Measurements from ENCODE around the gene PBX1. TPM values are rescaled to one million over a fixed set of nuclear protein-coding genes. Genes with fewer than 3 reads are reported as not detected.

Gene PBX1
- total RNA-seq, 2 donors from 2014 or later = 55.4 to 56.2 TPM

GRCh38 chr1:164772635-164773034 lies 213.7 kb downstream of the PBX1 start:
- peak; percentile 59 for ATAC-seq

GRCh38 chr1:164773102-164773501 lies 214.1 kb downstream of the PBX1 start:
- no peak for ATAC-seq
- no peak for DNase-seq
- intact Hi-C loops (cut with DNase I, micrococcal nuclease) = no loop called here

More at GRCh38 chr1:164772635-164773034, 213.7 kb downstream of the PBX1 start:
- peak; percentile 41 to 67 for DNase-seq
- intact Hi-C loops (cut with DNase I, micrococcal nuclease) = no loop called here

GRCh38 chr1:164774413-164774812 lies 215.4 kb downstream of the PBX1 start:
- ATAC-seq = no peak
- intact Hi-C loops (cut with DNase I, micrococcal nuclease) = no loop called here
- no peak for DNase-seq

- intact Hi-C loops (cut with DNase I, micrococcal nuclease) = no loop called here
- DNase-seq = peak in 1 of 2 donors; percentile 29
- peak; percentile 83 for ATAC-seq
Measured at GRCh38 chr1:164774819-164775654, 216.1 kb downstream of the PBX1 start.

GRCh38 chr1:164777518-164777917 lies 218.5 kb downstream of the PBX1 start:
- no peak for DNase-seq
- no peak for ATAC-seq
- intact Hi-C loops (cut with DNase I, micrococcal nuclease) = no loop called here

GRCh38 chr1:164779376-164779775 lies 220.4 kb downstream of the PBX1 start:
- ATAC-seq (no peak), DNase-seq (no peak)
- intact Hi-C loops (cut with DNase I, micrococcal nuclease) = no loop called here

GRCh38 chr1:164780111-164780812 lies 221.3 kb downstream of the PBX1 start:
- no peak for ATAC-seq
- no peak for DNase-seq
- intact Hi-C loops (cut with DNase I, micrococcal nuclease) = loop anchor here in 1 of 2 donors (10.0 kb wide), 1 partner anchor 215 kb away; no protein-coding TSS in a partner anchor

- DNase-seq (no peak), ATAC-seq (no peak)
- intact Hi-C loops (cut with DNase I, micrococcal nuclease) = loop anchor here in 1 of 2 donors (10.0 kb wide), 1 partner anchor 216 kb away; no protein-coding TSS in a partner anchor
Measured at GRCh38 chr1:164780863-164781262, 221.9 kb downstream of the PBX1 start.

GRCh38 chr1:164781972-164782371 lies 223.0 kb downstream of the PBX1 start:
- DNase-seq (no peak), ATAC-seq (no peak)
- intact Hi-C loops (cut with DNase I, micrococcal nuclease) = loop anchor here in 1 of 2 donors (10.0 kb wide), 1 partner anchor 217 kb away; no protein-coding TSS in a partner anchor

- intact Hi-C loops (cut with DNase I, micrococcal nuclease) = loop anchor here in 1 of 2 donors (10.0 kb wide), 1 partner anchor 219 kb away; no protein-coding TSS in a partner anchor
- DNase-seq = no peak
- ATAC-seq = no peak
Measured at GRCh38 chr1:164783778-164784555, 225.0 kb downstream of the PBX1 start.

GRCh38 chr1:164784960-164785359 lies 226.0 kb downstream of the PBX1 start:
- intact Hi-C loops (cut with DNase I, micrococcal nuclease) = loop anchor here in 1 of 2 donors (10.0 kb wide), 1 partner anchor 220 kb away; no protein-coding TSS in a partner anchor
- DNase-seq (no peak), ATAC-seq (no peak)

- peak; percentile 7 for ATAC-seq
- intact Hi-C loops (cut with DNase I, micrococcal nuclease) = loop anchor here in 1 of 2 donors (10.0 kb wide), 1 partner anchor 221 kb away; no protein-coding TSS in a partner anchor
- DNase-seq = no peak
Measured at GRCh38 chr1:164785841-164786534, 227.0 kb downstream of the PBX1 start.

- ATAC-seq (peak; percentile 97), DNase-seq (peak; percentile 72 to 80)
- intact Hi-C loops (cut with DNase I, micrococcal nuclease) = loop anchor here in 1 of 2 donors (10.0 kb wide), 1 partner anchor 222 kb away; no protein-coding TSS in a partner anchor
Measured at GRCh38 chr1:164786980-164787833, 228.2 kb downstream of the PBX1 start.

- DNase-seq = no peak
- ATAC-seq = no peak
- intact Hi-C loops (cut with DNase I, micrococcal nuclease) = loop anchor here in 1 of 2 donors (10.0 kb wide), 1 partner anchor 223 kb away; no protein-coding TSS in a partner anchor
Measured at GRCh38 chr1:164787834-164788231, 228.8 kb downstream of the PBX1 start.

- intact Hi-C loops (cut with DNase I, micrococcal nuclease) = no loop called here
- no peak for ATAC-seq
Measured at GRCh38 chr1:164790081-164790480, 231.1 kb downstream of the PBX1 start.

GRCh38 chr1:164792410-164793004 lies 233.5 kb downstream of the PBX1 start:
- no peak for ATAC-seq
- intact Hi-C loops (cut with DNase I, micrococcal nuclease) = no loop called here
- no peak for DNase-seq

More at GRCh38 chr1:164790081-164790480, 231.1 kb downstream of the PBX1 start:
- DNase-seq = no peak

GRCh38 chr1:164794356-164794755 lies 235.4 kb downstream of the PBX1 start:
- DNase-seq = no peak
- intact Hi-C loops (cut with DNase I, micrococcal nuclease) = no loop called here
- ATAC-seq = no peak

Data from left colon (tissue), 2 donors.